OCI-LY7 (cell line): ENCODE measurements around the gene SCT. TPM values are rescaled to one million over a fixed set of nuclear protein-coding genes. Genes with fewer than 3 reads are reported as not detected.

Source experiments
- BruUV-seq: library from RNA; stranded (reverse); fragments of 400-500 nt; replicated peaks from 2 replicates; lab custom pipeline; 2021; lab: Mats Ljungman, UMichigan
- CTCF ChIA-PET: fragments of 300-600 bp; sonication (Branson Sonifier 250); formaldehyde crosslinking; loops from one replicate; lab custom pipeline; 2022; ENCODE audit warnings: antibody characterized with exemption; ENCODE audit not compliant: unreplicated experiment; lab: Charles Lee
- POLR2A ChIA-PET: fragments of 300-600 bp; sonication (Branson Sonifier 250); formaldehyde crosslinking; loops from one replicate; lab custom pipeline; 2022; ENCODE audit warnings: antibody characterized with exemption; lab: Charles Lee
- DNase-seq: peaks from one replicate; pipeline ENCODE4 v3.0.0-alpha.2; 2015; ENCODE audit warnings: low spot score
- H2AFZ ChIP-seq: fragments of 200-600 bp; sonication (generic), shearing (Covaris generic); 2 replicates; pipeline ENCODE4 v1.6.1; 2014; ENCODE audit warnings: mild to moderate bottlenecking, antibody characterized with exemption, low read length, moderate library complexity
- H3K27ac ChIP-seq: fragments of 200-600 bp; sonication (generic); 2 replicates; pipeline ENCODE4 v1.5.1; 2014; ENCODE audit warnings: mixed run types, low read depth, mild to moderate bottlenecking, moderate library complexity, low read length, inconsistent platforms; ENCODE audit not compliant: poor library complexity, severe bottlenecking
- H3K36me3 ChIP-seq: fragments of 200-600 bp; sonication (generic); 2 replicates; pipeline ENCODE4 v1.6.1; 2014; ENCODE audit warnings: mild to moderate bottlenecking, antibody characterized with exemption, low read length, moderate library complexity, mixed read lengths; ENCODE audit not compliant: insufficient read depth
- H3K4me1 ChIP-seq: fragments of 200-600 bp; sonication (generic); 2 replicates; pipeline ENCODE4 v1.5.1; 2014; ENCODE audit warnings: mild to moderate bottlenecking, low read length; ENCODE audit not compliant: insufficient read depth, poor library complexity, severe bottlenecking
- H3K4me2 ChIP-seq: fragments of 200-600 bp; sonication (generic); 2 replicates; pipeline ENCODE4 v1.6.1; 2014; ENCODE audit warnings: mild to moderate bottlenecking, low read length
- H3K4me3 ChIP-seq: fragments of 200-600 bp; sonication (generic); 2 replicates; pipeline ENCODE4 v1.5.1; 2014; ENCODE audit warnings: mild to moderate bottlenecking, low read depth, low read length; ENCODE audit not compliant: poor library complexity, severe bottlenecking
- H3K79me2 ChIP-seq: fragments of 200-600 bp; sonication (generic); 2 replicates; pipeline ENCODE4 v1.6.1; 2016; ENCODE audit warnings: low read depth, mild to moderate bottlenecking, low read length, moderate library complexity, mixed read lengths; ENCODE audit not compliant: insufficient read depth
- H3K9me2 ChIP-seq: fragments of 200-600 bp; sonication (generic); 2 replicates; pipeline ENCODE4 v1.6.1; 2016; ENCODE audit warnings: mild to moderate bottlenecking, low read length, mixed read lengths; ENCODE audit not compliant: insufficient read depth
- H3K9me3 ChIP-seq: fragments of 200-600 bp; sonication (generic); 2 replicates; pipeline ENCODE4 v1.6.1; 2014; ENCODE audit warnings: mild to moderate bottlenecking, mixed run types, low read length, mixed read lengths
- H4K20me1 ChIP-seq: fragments of 200-600 bp; sonication (generic); 2 replicates; pipeline ENCODE4 v1.6.1; 2014; ENCODE audit warnings: mild to moderate bottlenecking, antibody characterized with exemption, low read length, moderate library complexity, mixed read lengths; ENCODE audit not compliant: insufficient read depth
- EZH2phosphoT487 ChIP-seq: fragments of 200-600 bp; sonication (generic); IDR thresholded peaks from 2 replicates; pipeline ENCODE4 v1.6.1; 2018; ENCODE audit warnings: low read depth, borderline replicate concordance, mild to moderate bottlenecking, mixed run types, antibody characterized with exemption, low read length, moderate library complexity, mixed read lengths
- intact Hi-C: fragments of 100-400 bp; cut with micrococcal nuclease; formaldehyde crosslinking; loops from one replicate; pipeline ENCODE4 v1.10.0; 2022; ENCODE audit not compliant: unreplicated experiment
- total RNA-seq, 2 experiments: library from RNA; depleted of rRNA in 1 of 2; stranded (reverse); fragments of >200 nt in 1 of 2; shearing (Covaris generic) in 1 of 2; gene quantifications; 2 replicates each; pipeline ENCODE4 v1.2.3, GENCODE V29; 2014 to 2022
- TF ChIP-seq, protein P1 (sequence below): fragments of 200-600 bp; sonication (generic); conservative IDR thresholded peaks from 2 replicates; pipeline ENCODE4 v1.5.1; 2014; ENCODE audit warnings: mild to moderate bottlenecking, antibody characterized with exemption, low read length, moderate library complexity, mixed read lengths

Gene SCT
- total RNA-seq, 2 experiments from 2014 or later = not detected

DNA sequence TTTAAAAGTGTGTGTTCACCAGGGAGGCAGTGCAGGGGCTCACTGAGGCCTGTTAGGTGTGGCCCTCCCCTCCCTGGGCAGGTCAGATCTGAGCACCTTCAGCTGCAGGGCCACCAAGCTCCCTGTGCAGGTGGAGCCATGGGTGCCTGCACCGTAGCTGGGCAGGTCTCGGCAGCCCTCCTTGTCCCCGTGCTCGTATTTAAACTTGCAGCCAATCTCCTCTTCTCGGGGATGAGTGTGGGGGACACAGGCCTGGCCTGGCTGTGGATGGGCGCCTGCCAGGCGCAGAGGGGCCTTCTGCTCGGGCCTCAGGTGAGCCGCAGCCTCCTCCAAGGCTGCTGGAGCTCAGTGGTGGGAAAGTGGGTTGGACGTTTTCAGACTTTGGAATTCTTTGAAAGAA lies 31.6 kb downstream of the SCT start:
- Histone ChIP-seq H3K27ac (no peak overlapping the region), H3K4me1 (no peaks in the 10 kb centered on the region), H3K9me2 (no peaks in the 10 kb centered on the region), H3K79me2 (no peaks in the 10 kb centered on the region), H3K36me3 (peaks cover 91% of the 10 kb centered on the region), H3K4me3 (no peak overlapping the region), H4K20me1 (no peaks in the 10 kb centered on the region), H3K9me3 (no peaks in the 10 kb centered on the region), H3K4me2 (no peak overlapping the region), H2AFZ (no peak overlapping the region)
- intact Hi-C loops = no loop called here
- ChIA-PET CTCF (no interaction called here), POLR2A (no interaction called here)
- no TSS peak for BruUV-seq
- DNase-seq = no peak
- TF ChIP-seq EZH2phosphoT487 = no peak
- TF ChIP-seq, protein P1, sequence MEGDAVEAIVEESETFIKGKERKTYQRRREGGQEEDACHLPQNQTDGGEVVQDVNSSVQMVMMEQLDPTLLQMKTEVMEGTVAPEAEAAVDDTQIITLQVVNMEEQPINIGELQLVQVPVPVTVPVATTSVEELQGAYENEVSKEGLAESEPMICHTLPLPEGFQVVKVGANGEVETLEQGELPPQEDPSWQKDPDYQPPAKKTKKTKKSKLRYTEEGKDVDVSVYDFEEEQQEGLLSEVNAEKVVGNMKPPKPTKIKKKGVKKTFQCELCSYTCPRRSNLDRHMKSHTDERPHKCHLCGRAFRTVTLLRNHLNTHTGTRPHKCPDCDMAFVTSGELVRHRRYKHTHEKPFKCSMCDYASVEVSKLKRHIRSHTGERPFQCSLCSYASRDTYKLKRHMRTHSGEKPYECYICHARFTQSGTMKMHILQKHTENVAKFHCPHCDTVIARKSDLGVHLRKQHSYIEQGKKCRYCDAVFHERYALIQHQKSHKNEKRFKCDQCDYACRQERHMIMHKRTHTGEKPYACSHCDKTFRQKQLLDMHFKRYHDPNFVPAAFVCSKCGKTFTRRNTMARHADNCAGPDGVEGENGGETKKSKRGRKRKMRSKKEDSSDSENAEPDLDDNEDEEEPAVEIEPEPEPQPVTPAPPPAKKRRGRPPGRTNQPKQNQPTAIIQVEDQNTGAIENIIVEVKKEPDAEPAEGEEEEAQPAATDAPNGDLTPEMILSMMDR = no peak

DNA sequence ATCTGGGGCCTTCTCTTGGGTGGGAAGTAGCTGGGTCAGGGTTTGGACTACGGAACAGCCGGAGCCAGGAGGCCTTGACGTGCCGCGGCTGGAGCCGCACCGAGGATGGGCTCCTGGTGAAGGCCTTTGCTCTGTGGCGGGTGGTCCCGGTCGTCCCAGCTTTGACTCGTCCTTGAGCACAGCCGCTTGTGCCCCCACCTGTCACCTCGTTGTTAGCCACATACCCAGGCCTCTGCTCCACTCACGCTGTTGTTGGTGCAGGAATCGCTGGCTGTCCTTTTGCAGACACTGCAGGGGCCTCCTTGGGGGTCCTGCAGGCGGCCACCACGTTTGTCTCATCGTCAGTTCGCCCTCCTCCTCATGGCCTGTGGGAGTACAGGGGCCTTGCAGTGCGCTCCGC lies 33.6 kb downstream of the SCT start:
- BruUV-seq = no TSS peak
- Histone ChIP-seq H4K20me1 (no peaks in the 10 kb centered on the region), H3K79me2 (no peaks in the 10 kb centered on the region), H3K9me3 (no peaks in the 10 kb centered on the region), H3K27ac (no peak overlapping the region), H3K36me3 (peaks cover 93% of the 10 kb centered on the region), H3K4me1 (no peaks in the 10 kb centered on the region), H3K9me2 (no peaks in the 10 kb centered on the region), H3K4me3 (no peak overlapping the region), H2AFZ (no peak overlapping the region), H3K4me2 (no peak overlapping the region)
- ChIA-PET CTCF (no interaction called here), POLR2A (no interaction called here)
- TF ChIP-seq, protein P1 = no peak
- TF ChIP-seq EZH2phosphoT487 = no peak
- no peak for DNase-seq
- intact Hi-C loops = no loop called here

DNA sequence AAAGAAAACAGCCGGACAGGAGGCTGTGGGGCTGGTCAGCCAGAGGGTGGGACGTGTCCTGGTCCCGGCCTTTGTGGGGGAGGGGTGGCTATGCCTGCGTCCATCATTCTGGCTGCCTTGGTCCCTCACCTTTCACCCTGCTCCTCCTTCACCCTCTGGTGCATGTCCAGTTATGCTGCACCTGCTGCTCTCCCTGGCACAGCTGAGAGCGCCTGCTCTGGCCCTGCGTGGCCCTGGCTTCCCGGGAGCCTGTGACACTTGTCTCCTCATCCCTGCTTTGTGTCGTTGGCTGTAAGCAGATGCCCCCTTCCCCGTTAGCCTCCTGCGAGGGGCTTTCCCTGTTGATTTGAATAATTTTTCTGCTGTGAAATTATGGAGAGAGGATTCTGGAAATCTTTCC lies 34.1 kb downstream of the SCT start:
- BruUV-seq = no TSS peak
- TF ChIP-seq, protein P1 = no peak
- no peak for TF ChIP-seq EZH2phosphoT487
- CTCF ChIA-PET = no interaction called here
- H3K4me2 ChIP-seq = no peak overlapping the region
- POLR2A ChIA-PET = no interaction called here
- no peaks in the 10 kb centered on the region for H3K79me2 ChIP-seq
- intact Hi-C loops = no loop called here
- peaks cover 93% of the 10 kb centered on the region for H3K36me3 ChIP-seq
- no peaks in the 10 kb centered on the region for H3K9me2 ChIP-seq
- H3K4me1 ChIP-seq = no peaks in the 10 kb centered on the region
- H3K9me3 ChIP-seq = no peaks in the 10 kb centered on the region
- no peak for DNase-seq
- H4K20me1 ChIP-seq = no peaks in the 10 kb centered on the region
- no peak overlapping the region for H2AFZ ChIP-seq
- H3K27ac ChIP-seq = no peak overlapping the region
- no peak overlapping the region for H3K4me3 ChIP-seq
